ENCODE data around the gene TMEM233.

DNA sequence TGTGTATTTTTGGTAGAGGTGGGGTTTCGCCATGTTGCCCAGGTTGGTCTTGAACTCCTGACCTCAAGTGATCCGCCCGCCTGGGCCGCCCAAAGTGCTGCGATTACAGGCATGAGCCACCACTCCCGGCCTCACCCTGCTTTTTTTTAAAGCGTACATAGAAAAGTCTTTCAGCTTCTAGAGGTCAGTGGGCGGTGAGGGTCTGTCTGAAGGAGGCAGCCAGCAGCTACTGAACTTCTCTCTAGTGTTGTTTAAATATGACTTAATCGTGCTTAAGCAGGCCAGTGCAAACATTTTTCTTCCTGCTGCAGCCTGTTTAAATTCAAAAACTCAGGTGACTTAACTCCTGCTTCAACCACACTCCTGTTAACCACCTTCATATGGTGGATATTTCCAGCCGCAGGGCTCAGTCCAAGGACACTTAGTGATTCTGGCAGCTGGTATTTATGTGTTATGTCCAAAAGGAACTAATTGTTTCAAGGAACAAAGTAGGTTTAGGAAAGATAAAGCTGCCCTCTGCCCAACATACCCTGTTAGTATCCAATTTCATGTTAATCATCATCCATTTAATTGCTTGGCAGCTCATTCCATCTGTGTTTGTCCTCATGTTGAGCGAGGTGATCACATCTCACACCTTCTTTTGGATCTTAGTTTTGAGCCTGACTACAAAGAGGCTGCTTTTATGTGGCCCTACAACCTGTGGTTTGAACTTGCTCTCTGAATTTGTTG, 76.3 kb downstream of the TMEM233 start:
- no peak for TF ChIP-seq POLR2AphosphoS5 (IDR thresholded peaks at IDR 0.05; ENCODE audit: low read depth)
- TF ChIP-seq EZH2phosphoT487 (IDR thresholded peaks at IDR 0.05; ENCODE audit: unreplicated experiment), result no peak
- TF ChIP-seq, protein P1, sequence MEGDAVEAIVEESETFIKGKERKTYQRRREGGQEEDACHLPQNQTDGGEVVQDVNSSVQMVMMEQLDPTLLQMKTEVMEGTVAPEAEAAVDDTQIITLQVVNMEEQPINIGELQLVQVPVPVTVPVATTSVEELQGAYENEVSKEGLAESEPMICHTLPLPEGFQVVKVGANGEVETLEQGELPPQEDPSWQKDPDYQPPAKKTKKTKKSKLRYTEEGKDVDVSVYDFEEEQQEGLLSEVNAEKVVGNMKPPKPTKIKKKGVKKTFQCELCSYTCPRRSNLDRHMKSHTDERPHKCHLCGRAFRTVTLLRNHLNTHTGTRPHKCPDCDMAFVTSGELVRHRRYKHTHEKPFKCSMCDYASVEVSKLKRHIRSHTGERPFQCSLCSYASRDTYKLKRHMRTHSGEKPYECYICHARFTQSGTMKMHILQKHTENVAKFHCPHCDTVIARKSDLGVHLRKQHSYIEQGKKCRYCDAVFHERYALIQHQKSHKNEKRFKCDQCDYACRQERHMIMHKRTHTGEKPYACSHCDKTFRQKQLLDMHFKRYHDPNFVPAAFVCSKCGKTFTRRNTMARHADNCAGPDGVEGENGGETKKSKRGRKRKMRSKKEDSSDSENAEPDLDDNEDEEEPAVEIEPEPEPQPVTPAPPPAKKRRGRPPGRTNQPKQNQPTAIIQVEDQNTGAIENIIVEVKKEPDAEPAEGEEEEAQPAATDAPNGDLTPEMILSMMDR (conservative IDR thresholded peaks at IDR 0.05; ENCODE audit: low read depth in 2 of 2), result no peak
- TF ChIP-seq EZH2 (IDR thresholded peaks at IDR 0.05; ENCODE audit: low read depth, unreplicated experiment), result no peak
- TF ChIP-seq CREB1 (CRISPR knock-in tag; IDR thresholded peaks at IDR 0.05; ENCODE audit: low read depth), result no peak
- TF ChIP-seq JUNB (IDR thresholded peaks at IDR 0.05; ENCODE audit: unreplicated experiment), result no peak
- TF ChIP-seq, protein P2, sequence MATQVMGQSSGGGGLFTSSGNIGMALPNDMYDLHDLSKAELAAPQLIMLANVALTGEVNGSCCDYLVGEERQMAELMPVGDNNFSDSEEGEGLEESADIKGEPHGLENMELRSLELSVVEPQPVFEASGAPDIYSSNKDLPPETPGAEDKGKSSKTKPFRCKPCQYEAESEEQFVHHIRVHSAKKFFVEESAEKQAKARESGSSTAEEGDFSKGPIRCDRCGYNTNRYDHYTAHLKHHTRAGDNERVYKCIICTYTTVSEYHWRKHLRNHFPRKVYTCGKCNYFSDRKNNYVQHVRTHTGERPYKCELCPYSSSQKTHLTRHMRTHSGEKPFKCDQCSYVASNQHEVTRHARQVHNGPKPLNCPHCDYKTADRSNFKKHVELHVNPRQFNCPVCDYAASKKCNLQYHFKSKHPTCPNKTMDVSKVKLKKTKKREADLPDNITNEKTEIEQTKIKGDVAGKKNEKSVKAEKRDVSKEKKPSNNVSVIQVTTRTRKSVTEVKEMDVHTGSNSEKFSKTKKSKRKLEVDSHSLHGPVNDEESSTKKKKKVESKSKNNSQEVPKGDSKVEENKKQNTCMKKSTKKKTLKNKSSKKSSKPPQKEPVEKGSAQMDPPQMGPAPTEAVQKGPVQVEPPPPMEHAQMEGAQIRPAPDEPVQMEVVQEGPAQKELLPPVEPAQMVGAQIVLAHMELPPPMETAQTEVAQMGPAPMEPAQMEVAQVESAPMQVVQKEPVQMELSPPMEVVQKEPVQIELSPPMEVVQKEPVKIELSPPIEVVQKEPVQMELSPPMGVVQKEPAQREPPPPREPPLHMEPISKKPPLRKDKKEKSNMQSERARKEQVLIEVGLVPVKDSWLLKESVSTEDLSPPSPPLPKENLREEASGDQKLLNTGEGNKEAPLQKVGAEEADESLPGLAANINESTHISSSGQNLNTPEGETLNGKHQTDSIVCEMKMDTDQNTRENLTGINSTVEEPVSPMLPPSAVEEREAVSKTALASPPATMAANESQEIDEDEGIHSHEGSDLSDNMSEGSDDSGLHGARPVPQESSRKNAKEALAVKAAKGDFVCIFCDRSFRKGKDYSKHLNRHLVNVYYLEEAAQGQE (IDR thresholded peaks at IDR 0.05; ENCODE audit: unreplicated experiment), result no peak
- TF ChIP-seq, protein P3, sequence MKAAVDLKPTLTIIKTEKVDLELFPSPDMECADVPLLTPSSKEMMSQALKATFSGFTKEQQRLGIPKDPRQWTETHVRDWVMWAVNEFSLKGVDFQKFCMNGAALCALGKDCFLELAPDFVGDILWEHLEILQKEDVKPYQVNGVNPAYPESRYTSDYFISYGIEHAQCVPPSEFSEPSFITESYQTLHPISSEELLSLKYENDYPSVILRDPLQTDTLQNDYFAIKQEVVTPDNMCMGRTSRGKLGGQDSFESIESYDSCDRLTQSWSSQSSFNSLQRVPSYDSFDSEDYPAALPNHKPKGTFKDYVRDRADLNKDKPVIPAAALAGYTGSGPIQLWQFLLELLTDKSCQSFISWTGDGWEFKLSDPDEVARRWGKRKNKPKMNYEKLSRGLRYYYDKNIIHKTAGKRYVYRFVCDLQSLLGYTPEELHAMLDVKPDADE (IDR thresholded peaks at IDR 0.05), result no peak
- TF ChIP-seq ZNF331 (CRISPR knock-in tag; IDR thresholded peaks at IDR 0.05; ENCODE audit: low read depth), result no peak
- TF ChIP-seq, protein P4, sequence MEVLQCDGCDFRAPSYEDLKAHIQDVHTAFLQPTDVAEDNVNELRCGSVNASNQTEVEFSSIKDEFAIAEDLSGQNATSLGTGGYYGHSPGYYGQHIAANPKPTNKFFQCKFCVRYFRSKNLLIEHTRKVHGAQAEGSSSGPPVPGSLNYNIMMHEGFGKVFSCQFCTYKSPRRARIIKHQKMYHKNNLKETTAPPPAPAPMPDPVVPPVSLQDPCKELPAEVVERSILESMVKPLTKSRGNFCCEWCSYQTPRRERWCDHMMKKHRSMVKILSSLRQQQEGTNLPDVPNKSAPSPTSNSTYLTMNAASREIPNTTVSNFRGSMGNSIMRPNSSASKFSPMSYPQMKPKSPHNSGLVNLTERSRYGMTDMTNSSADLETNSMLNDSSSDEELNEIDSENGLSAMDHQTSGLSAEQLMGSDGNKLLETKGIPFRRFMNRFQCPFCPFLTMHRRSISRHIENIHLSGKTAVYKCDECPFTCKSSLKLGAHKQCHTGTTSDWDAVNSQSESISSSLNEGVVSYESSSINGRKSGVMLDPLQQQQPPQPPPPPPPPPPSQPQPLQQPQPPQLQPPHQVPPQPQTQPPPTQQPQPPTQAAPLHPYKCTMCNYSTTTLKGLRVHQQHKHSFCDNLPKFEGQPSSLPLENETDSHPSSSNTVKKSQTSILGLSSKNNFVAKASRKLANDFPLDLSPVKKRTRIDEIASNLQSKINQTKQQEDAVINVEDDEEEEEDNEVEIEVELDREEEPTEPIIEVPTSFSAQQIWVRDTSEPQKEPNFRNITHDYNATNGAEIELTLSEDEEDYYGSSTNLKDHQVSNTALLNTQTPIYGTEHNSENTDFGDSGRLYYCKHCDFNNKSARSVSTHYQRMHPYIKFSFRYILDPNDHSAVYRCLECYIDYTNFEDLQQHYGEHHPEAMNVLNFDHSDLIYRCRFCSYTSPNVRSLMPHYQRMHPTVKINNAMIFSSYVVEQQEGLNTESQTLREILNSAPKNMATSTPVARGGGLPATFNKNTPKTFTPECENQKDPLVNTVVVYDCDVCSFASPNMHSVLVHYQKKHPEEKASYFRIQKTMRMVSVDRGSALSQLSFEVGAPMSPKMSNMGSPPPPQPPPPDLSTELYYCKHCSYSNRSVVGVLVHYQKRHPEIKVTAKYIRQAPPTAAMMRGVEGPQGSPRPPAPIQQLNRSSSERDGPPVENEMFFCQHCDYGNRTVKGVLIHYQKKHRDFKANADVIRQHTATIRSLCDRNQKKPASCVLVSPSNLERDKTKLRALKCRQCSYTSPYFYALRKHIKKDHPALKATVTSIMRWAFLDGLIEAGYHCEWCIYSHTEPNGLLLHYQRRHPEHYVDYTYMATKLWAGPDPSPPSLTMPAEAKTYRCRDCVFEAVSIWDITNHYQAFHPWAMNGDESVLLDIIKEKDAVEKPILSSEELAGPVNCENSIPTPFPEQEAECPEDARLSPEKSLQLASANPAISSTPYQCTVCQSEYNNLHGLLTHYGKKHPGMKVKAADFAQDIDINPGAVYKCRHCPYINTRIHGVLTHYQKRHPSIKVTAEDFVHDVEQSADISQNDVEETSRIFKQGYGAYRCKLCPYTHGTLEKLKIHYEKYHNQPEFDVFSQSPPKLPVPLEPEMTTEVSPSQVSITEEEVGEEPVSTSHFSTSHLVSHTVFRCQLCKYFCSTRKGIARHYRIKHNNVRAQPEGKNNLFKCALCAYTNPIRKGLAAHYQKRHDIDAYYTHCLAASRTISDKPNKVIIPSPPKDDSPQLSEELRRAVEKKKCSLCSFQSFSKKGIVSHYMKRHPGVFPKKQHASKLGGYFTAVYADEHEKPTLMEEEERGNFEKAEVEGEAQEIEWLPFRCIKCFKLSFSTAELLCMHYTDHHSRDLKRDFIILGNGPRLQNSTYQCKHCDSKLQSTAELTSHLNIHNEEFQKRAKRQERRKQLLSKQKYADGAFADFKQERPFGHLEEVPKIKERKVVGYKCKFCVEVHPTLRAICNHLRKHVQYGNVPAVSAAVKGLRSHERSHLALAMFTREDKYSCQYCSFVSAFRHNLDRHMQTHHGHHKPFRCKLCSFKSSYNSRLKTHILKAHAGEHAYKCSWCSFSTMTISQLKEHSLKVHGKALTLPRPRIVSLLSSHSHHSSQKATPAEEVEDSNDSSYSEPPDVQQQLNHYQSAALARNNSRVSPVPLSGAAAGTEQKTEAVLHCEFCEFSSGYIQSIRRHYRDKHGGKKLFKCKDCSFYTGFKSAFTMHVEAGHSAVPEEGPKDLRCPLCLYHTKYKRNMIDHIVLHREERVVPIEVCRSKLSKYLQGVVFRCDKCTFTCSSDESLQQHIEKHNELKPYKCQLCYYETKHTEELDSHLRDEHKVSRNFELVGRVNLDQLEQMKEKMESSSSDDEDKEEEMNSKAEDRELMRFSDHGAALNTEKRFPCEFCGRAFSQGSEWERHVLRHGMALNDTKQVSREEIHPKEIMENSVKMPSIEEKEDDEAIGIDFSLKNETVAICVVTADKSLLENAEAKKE (CRISPR knock-in tag; IDR thresholded peaks at IDR 0.05), result no peak
- no peak for TF ChIP-seq NANOG (IDR thresholded peaks at IDR 0.05; ENCODE audit: borderline replicate concordance)
- TF ChIP-seq ZNF114 (CRISPR knock-in tag; IDR thresholded peaks at IDR 0.05), result no peak

Data from GM23338 (cell line).